GM21528 (cell line): Measurements from ENCODE around the gene EMC10.
"Not testable (repeated sequence)": the region's sequence is repeated elsewhere in the genome, so short reads cannot be mapped to it uniquely, and the experiment has no call there.

Experiments
- ATAC-seq: cut with Tn5 transposase; IDR thresholded peaks from one replicate; pipeline ENCODE4 v1.9.1; 2021; ENCODE audit warnings: mild to moderate bottlenecking, moderate library complexity; ENCODE audit not compliant: unreplicated experiment, low FRiP score

The EMC10 gene

DNA sequence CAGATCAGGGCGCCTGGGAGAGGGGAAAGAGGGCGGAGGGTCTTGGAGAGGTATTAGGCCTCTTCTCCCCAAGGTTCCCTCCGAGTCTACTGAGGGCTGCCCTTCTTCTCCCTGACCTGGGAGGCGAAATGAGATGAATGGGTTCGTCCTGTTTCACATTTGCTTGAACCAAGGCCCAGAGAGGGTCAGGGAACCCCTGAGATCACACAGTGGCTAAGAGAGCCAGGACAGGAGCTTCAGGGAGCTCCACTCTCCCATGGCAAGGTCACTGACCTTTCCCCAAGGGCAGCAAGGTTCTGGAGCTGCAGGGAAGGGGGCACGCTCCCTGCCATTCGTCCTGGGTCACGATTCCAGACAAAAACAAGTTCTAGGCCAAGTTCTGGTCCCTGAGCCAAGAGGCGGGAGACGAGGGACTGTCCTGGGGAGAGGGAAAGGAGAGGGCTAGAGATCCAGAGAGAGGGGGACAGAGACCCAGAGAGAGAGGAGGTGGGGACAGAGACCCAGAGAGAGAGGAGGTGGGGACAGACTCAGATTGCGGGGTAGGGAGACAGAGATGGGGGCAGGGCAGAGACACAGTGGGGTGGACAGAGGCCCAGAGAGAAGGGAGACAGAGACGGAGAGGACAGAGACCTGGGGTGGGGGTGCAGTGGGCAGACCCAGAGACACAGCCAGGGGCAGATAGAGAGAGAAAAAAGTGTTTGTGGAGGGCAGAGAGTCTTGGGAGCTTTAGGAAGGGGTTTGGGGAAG, 36.9 kb downstream of the EMC10 start:
- no peak for ATAC-seq

DNA sequence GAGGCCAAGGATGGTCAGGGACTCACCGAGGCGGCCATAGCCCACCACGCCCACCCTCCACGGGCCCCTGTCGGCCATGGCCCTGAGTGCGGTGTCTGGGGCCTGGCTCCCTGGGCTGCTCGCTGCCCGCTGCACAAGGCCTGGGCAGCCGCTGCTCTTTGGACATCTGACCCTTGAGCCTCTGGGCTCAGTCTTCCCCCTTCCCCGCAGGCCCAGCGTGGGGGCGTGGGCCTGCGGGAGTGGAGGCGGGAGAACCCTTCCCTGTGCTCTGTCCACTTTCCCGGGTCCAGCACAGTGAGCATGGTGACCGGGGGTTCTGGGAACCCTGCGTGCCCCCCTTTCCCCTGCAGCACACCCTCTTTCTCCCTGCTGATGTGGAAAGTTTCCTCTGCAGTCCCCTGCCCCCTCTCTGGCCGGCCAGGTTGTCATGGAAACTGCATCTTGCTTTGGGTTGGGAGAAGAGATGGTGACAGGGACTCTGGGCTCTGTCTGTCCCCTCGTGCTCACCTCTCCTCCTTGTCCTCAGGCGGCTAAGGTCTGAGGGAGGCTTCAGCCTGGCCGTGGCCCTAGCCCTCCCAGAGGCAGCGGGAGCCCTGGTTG, 37.5 kb downstream of the EMC10 start, which contains the start of gene ASPDH:
Gene ASPDH (minus strand): TSS at position 168 of the 600 bp plus-strand sequence. CDS start 90 bp downstream, at position 78.
- no peak for ATAC-seq

DNA sequence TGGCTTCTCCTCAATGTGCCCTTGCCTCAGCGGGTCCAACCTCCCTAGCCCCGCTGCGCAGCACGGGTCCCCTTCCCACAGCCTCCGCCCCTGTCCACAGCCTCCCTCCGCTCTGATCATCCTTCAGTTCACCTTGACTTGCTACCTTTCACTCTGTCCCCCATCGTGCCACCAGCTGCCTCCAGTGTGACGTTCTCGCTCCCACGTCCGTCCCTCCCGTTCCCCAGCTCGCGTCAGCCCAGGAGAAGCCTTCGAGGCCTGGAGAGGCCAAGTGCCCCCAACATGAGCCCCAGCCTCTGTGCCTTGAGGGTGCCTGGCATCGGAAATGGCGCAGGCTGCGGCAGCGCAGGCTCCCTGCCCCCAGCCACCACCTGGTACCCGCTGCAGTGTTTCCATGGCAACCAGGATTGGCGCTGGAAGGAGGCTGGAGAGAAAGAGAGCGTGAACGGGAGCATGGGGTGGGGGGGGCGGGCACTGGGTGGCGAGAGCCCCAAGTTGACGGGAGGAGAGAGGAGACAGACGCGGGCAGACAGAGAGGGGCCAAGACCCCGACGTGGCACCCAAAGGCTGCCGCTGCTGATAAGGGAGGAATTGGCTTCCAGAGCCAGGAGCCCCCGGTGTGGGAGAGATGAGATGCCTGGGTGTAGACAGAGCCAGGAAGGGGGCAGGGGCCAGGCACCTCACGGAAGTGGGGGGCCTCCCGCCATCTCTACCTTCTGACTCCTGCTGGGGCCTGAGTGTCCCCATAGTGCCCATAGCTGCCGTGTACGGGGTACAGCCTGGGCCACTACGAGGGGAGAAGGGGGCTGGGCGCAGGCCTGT, 38.2 kb downstream of the EMC10 start:
- no peak for ATAC-seq

DNA sequence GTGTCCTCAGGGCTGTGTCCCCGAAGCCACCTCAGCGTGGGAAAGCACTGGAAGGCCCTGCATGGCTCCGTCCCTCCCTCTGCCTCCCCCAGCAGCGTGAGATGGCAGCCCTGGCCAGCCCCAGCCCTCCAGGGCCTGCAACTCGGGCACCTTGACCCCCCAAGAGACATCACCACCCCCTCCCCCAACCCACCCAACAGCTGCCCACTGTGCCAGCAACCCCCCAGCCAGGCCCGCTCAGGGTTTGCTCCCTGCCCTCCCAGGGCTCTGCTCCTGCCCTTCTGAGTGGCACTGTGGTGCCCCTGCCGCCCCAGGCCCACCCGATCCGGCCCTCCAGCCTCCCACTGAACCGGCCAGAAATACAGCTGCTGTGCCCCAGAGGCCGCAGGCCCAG, 38.9 kb downstream of the EMC10 start:
- no peak for ATAC-seq

DNA sequence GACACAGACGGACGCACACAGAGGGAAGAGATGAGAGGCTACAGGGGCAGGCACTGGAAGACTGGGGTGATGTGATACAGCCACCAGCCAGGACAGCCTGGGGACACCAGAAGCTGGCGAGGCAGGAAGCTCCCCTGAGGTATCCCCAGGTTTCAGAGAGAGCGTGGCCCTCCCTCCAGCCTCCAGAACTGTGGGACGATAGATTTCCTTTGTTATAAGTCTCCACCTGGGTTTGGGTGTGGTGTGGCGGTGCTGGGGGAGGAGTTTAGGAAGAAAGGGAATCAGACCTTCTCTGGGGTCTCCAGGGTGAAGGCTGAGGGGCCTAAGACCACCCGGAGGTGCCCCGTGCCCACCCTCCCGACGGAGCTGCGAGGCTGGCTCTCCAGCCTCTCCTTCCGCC, 40.1 kb downstream of the EMC10 start:
- no peak for ATAC-seq

DNA sequence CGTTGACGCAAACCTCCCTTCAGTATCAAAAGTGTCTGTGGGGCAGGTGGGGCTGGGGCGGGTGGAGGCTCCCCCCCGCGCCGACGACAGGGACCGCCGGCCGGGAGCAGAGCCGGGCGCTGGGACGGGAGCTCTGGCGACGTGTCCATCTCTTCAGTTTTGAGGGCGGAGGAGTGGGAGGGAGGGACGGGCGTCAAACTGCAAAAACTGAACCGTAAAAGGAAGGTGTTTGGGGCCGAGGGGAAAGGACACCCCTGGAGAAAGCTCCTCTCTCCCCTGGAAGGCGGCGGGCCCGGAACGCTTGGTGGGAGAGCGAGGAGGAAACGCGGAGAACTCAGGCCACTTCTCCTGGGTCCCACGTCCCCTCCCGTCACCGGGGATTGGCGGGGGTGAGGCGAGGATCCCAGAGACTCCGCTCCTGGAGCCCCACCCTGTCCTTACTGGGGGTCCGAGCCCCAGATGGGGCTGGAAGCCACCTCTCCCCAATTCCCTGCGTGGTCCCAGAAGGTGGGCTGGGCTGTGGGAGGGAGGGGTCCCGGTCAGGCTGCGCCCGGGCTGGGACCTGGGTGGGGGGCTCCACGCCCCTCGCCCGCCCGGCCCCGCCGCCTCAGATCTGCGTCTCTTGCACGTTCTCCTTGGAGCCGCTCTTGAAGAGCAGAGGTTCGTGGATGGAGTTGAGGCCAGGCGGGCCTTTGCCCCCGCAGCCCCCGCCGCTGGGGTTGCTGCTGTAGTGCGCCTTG, 40.8 kb downstream of the EMC10 start:
- no peak for ATAC-seq

DNA sequence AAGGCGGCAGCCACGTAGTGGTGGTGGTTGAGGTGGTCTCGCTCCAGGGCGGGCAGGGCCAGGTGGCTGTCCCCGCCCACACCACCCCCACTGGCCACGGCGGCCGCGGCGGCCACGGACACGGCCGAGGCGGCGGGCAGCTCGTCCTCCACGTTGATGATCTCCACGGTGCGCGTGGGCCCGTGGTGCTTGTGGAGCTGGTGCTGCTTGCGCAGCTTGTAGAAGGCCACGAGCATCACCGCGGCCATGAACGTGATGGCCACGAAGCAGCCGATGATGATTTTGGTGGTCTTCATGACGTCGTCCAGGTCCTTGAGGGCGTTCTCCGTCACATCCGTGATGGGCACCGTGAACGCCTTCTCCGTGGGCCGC, 41.4 kb downstream of the EMC10 start:
- no peak for ATAC-seq

DNA sequence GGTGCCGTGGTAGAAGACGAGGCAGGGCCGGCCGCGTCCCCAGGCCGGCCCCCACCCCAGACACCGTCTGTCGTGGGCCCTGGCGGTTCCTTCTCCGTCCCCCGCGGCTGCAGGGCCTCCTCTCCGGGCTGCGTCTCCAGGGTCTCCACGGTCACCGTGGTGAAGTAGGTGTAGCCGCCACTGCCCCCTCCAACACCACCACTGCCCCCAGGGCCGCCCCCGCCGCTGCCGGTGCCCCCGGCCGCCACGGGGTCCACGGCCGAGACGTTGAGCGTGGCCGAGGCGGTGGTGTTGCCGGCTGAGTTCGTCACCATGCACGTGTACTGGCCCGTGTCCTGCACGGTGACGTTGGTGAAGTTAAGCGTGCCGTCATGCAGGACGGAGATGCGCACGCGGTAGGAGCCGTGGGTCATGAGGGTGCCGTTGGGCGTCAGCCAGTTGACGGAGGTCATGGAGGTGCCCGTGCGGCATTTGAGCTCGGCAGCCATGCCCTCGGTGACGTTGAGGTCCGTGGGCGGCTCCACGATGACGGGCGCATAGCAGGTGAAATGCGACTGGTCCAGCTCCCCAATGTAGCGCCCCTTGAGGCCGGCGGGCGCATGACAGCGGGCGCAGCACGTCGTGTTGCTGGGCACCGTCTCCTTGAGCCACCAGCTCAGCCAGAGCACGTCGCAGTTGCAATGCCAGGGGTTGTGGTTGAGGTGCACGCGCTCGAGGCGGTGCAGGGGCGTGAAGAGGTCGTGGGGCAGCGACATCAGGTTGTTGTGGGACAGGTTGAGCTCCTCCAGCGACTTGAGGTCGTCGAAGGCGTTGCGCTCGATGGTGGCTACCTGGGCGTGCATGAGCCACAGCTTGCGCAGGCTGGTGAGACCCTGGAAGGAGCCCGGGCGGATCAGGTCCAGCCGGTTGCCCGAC, 42.0 kb downstream of the EMC10 start:
- ATAC-seq = no peak

DNA sequence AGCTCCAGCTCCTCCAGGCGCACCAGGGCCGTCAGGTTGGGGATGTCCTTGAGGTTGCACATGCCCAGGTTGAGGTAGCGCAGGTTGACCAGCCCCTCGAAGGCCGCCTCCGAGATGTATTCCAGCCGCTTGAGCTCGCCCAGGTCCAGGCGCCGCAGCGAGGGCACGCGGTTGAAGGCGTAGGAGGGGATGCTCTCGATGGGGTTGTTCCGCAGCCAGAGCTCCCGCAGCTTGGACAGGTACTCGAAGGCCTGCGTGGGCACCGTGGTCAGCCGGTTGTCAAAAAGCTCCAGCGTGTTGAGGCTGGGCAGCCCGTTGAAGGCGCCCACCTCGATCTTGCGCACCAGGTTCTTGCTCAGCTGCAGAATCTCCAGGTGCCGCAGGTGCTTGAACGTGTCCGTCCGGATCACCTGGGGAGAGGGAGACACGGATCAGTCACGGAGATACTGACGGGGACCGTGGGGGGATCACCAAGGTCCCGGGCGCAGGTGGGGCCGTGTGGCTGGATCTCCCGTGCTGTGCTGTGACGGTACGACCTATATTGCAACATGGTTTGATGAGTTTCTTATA, 42.8 kb downstream of the EMC10 start:
- ATAC-seq = no peak

DNA sequence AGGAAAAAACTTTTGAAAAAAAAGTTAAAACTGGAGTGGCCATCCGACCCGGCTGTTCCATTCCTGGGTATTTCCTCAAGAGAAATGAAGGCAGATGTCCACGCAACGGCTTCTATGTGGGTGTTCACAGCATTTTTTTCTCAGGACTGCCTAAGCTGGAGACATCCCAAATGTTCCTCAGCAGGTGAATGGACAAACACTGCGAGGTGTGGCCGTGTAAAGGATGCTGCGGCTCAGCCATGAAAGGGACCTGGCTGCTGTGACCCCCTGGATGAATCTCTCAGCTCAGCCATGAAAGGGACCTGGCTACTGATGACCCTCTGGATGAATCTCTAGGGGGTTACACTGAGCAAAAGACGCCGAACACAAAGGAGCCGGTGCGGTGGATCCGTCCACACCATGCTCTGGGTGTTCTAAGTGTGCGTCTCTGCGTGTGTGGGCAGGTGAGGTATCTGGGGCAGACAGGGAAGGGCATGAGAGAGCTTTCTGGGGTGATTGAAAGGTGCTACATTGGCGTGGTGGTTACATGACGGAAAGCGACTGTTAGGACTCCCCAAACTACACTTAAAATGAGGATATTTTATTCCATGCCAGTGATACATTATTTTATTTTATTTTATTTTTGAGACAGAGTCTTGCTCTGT, 44.6 kb downstream of the EMC10 start:
- no peak for ATAC-seq

DNA sequence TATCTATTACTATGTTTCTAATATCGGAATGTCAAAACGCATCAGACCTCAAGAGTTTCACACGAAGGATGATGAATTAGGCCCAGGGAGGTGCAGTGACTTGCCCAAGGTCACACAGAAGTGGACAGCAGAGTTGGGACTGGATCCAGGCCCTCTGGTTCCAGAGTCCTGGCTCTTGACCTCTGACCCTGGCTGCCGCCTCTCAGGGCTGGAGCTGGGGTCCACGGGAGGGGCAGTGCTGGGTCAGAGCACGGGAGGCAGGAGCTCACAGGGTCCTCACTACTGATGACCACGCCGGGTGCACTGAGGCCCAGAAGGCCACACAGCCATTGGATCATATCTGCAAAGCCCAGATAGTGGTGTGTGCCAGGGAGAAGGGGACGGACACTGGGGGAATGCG, 46.6 kb downstream of the EMC10 start:
- ATAC-seq = no peak

DNA sequence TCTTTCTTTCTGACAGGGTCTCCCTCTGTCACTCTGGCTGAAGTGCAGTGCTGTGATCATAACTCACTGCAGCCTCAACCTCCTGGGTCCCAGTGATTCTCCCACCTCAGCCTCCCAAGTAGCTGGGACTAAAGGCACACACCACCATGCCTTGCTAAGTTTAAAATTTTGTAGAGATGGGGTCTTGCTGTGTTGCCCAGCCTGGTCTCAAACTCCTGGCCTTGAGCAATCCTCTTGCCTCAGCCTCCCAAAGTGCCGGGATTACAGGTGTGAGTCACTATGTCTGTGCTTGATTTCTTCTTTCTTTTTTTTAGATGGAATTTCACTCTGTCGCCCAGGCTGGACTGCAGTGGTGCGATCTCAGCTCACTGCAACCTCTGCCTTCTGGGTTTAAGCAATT, 51.7 kb downstream of the EMC10 start:
- not testable (repeated sequence) for ATAC-seq

DNA sequence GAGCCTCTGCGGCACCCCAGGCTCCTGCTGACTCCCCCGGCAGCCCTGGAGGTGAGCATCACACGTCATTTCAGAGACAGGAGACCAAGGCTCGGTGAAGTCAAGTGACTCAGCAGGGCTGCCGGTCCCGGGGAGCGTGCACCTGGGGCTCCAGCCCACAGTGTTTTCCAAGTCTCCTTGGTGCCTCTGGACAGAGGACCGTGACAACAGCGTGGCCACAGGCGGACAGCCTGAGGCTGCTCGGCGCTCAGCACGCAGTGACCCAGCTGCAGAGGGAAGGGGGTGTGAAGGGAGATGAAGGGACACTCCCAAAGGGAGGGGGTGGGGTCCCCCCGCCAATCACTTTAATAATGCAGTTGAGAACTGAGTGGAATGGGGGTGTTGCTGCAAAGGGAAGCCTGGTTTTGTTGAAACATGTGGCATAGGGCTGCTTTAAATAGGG, 54.9 kb downstream of the EMC10 start:
- no peak for ATAC-seq

DNA sequence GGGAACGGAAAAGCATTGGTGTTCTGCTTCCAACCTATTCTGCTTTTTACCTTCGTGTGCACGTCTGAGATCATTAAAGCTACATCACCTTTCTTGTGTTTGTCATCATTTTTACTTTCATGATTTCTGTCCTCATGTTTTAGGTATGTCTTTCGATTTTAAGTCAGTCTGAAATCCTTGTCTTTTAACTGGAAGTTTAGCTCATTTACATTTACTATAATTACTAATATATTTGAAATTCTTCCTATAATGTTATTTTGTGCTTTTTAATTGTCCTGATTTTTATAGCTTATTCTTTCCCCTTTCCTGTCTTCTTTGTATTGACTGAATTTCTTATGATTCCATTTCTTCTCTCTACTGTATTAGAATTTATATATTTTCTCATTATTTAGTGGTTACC, 56.6 kb downstream of the EMC10 start:
- no peak for ATAC-seq

DNA sequence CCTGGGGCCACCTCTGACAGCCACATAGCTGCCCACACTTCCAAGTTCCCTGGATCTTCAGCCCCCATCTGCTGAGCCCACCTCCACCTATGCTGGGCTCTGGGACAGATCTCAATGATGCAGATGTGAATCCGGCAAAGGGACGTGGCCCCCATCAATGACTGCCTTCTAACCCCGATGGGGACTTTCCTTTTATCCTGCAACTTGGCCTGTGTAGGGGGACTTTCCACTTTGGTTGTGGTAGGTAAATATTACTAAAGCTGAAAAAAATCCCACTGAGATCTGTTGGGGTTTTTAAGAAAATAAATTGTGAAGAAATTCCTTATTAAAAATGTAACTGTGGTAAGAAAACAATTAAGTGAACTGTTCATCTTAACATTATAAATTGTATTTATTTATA, 58.2 kb downstream of the EMC10 start:
- ATAC-seq = no peak

DNA sequence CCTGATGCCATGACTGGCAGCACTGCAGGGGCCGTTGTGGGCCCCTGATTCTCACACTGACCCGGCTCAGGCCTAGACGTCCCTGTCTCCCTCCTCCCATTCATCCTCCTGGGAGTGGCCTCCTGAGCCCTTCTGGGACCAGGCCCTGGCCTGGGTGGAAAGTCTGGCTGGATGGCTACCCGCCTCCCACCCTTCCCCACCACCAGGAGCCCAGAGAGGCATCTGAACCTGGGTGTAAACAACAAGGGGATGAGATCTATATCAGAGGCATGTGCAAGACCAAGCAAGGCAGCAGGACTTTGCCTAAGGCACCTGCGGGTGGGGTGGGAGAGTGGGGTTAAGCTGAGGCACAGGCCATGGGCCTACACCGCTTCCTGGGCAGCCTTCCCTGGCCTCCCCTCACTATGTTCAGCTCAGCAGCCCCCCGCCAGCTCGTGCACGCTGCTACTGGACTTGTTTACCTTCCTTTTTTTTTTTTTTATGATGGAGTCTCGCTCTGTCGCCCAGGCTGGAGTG, 59.4 kb downstream of the EMC10 start:
- ATAC-seq = no peak

DNA sequence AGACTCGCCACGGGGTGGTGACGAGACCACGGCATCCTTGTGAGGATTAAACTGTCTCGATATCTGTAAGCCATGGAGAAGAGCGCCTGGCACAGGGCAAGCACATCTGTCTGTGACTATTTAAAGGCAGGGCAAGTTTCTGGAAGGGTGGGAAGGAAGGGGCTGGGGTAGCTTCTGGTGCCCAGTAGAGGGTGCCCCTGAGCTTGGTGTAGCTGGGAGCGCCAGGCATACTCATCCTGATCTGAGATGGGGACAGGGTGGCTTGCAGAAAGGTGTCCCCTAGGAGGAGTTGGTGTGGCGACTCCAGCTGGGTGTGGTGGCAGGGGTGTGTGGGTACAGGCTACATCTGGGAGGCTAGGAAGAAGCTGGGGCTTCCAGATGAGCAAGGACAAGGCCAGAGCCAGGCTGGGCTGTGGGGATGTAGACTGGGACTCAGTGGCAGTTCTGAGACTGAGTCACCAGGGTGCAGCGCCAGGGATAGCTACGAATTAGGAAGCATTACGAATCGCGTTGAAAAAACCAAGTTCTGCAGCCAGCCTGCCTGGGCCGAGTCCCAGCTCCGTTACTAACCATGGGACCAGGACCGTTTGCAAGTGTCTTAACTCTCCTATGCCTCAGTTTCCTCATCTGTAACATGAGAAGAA, 60.5 kb downstream of the EMC10 start:
- ATAC-seq = no peak

DNA sequence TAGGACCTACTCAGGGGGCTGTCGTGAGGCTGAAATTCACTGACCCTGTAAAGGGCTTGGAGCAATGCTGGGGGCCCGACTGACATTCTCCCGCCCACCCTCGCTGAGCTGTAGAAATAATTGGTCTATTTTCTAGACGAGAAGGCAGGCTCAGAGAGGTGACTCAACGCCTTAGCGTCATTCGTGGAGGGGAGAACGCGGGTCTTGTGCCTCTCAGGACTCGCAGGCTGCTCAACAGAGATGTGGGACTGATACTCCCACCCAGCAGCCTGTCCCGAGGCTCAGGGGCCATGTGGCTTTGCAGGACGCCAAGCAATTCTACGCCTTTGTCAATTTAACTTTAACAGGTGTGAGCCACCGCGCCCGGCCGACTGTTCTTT, 61.0 kb downstream of the EMC10 start:
- no peak for ATAC-seq
